K562 (cell line): ENCODE data around the gene AMN1. TPM values are rescaled to one million over a fixed set of nuclear protein-coding genes. Genes with fewer than 3 reads are reported as not detected.

ENCODE experiments used
- CBFB ChIP-seq: sonication (generic); formaldehyde crosslinking; IDR thresholded peaks from 2 replicates; pipeline ENCODE4 v1.4.0; 2020; ENCODE audit warnings: mild to moderate bottlenecking, missing genetic modification reagents
- NCOA6 ChIP-seq: fragments of 450-650 bp; IDR thresholded peaks from 2 replicates; pipeline ENCODE4 v1.6.1; 2017; ENCODE audit warnings: mild to moderate bottlenecking
- TSHZ1 ChIP-seq: fragments of 250-450 bp; sonication (Bioruptor Pico); IDR thresholded peaks from 2 replicates; pipeline ENCODE4 v1.4.0; 2020; ENCODE audit warnings: mild to moderate bottlenecking, moderate library complexity
- ZKSCAN1 ChIP-seq: fragments of 150-350 bp; IDR thresholded peaks from 2 replicates; pipeline ENCODE4 v1.6.1; 2016; ENCODE audit warnings: low read depth, low read length
- polyA plus RNA-seq, 8 experiments: library from polyadenylated mRNA; depleted of rRNA in 4 of 8; stranded (reverse) in 5 of 8; unstranded in 3 of 8; fragments of >200 nt; fragmentation: Nextera tagmentation in 2 of 8; fragmentation: Illumina TruSeq in 1 of 8; extraction: Ambion mirVana in 2 of 8; extraction: Trizol in 1 of 8; gene quantifications; 2 replicates each; pipeline versions ENCODE4 v1.2.1 to v1.2.3, GENCODE V29; 2011 to 2014; ENCODE audit warnings: inconsistent platforms in 1 of 8, missing spikeins in 1 of 8
- total RNA-seq, 7 experiments: library from RNA; depleted of rRNA in 6 of 7; stranded (reverse); fragments of >200 nt in 6 of 7; fragmentation: Illumina TruSeq in 2 of 7; extraction: Trizol in 2 of 7; gene quantifications; 2 replicates each; pipeline versions ENCODE4 v1.2.1 to v1.2.3, GENCODE V29; 2011 to 2021; ENCODE audit warnings: low replicate concordance in 1 of 7
- TF ChIP-seq, protein P1 (sequence below): fragments of 150-350 bp; IDR thresholded peaks from 2 replicates; pipeline ENCODE4 v1.6.1; 2014; ENCODE audit warnings: low read depth, mild to moderate bottlenecking, low read length, borderline replicate concordance

AMN1 gene
- total and polyA plus RNA-seq, 9 of the 15 experiments (the other 6 are each of a cell fraction or from before 2014, with no cell fraction given), result 5.2 to 27.6 (median 13.0) TPM

DNA sequence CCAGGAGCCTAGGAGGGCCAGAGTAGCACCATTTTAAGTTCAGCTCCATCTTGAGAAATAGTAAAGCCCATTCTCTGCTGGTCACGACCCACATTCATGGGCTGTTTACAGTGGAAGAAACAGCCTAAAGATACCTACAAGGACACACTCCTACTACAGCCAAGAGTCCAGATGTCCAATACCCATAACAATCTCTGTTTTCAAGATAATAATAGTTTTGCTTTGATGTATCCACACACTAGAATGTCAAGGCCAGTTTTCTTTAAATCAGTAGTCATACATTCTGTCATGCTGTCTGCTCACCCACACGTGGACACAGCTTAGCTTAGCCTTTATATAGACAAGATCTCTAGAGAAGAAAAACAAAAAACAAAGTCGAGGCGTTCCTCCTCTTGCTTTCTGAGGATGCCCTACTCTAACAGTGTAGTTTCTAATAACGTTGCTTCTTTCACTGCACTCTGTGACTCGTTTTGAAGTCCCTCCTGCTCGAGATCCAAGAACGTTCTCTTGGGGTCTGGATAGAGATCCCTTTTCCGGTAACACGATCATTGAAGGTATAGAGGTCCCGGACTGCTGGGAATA, 87.2 kb downstream of the AMN1 start (continued):
- TF ChIP-seq TSHZ1 (CRISPR knock-in tag) (no peak), CBFB (no peak), ZKSCAN1 (no peak), NCOA6 (no peak)
- TF ChIP-seq, protein P1, sequence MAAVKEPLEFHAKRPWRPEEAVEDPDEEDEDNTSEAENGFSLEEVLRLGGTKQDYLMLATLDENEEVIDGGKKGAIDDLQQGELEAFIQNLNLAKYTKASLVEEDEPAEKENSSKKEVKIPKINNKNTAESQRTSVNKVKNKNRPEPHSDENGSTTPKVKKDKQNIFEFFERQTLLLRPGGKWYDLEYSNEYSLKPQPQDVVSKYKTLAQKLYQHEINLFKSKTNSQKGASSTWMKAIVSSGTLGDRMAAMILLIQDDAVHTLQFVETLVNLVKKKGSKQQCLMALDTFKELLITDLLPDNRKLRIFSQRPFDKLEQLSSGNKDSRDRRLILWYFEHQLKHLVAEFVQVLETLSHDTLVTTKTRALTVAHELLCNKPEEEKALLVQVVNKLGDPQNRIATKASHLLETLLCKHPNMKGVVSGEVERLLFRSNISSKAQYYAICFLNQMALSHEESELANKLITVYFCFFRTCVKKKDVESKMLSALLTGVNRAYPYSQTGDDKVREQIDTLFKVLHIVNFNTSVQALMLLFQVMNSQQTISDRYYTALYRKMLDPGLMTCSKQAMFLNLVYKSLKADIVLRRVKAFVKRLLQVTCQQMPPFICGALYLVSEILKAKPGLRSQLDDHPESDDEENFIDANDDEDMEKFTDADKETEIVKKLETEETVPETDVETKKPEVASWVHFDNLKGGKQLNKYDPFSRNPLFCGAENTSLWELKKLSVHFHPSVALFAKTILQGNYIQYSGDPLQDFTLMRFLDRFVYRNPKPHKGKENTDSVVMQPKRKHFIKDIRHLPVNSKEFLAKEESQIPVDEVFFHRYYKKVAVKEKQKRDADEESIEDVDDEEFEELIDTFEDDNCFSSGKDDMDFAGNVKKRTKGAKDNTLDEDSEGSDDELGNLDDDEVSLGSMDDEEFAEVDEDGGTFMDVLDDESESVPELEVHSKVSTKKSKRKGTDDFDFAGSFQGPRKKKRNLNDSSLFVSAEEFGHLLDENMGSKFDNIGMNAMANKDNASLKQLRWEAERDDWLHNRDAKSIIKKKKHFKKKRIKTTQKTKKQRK, result no peak
